Islet precursor cell (in vitro differentiated cells): ENCODE results near the gene SLC25A11.

Experiments
- DNase-seq: peaks from one replicate; pipeline ENCODE4 v3.0.0-alpha.2; 2018

Gene SLC25A11, protein sequence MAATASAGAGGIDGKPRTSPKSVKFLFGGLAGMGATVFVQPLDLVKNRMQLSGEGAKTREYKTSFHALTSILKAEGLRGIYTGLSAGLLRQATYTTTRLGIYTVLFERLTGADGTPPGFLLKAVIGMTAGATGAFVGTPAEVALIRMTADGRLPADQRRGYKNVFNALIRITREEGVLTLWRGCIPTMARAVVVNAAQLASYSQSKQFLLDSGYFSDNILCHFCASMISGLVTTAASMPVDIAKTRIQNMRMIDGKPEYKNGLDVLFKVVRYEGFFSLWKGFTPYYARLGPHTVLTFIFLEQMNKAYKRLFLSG

DNA sequence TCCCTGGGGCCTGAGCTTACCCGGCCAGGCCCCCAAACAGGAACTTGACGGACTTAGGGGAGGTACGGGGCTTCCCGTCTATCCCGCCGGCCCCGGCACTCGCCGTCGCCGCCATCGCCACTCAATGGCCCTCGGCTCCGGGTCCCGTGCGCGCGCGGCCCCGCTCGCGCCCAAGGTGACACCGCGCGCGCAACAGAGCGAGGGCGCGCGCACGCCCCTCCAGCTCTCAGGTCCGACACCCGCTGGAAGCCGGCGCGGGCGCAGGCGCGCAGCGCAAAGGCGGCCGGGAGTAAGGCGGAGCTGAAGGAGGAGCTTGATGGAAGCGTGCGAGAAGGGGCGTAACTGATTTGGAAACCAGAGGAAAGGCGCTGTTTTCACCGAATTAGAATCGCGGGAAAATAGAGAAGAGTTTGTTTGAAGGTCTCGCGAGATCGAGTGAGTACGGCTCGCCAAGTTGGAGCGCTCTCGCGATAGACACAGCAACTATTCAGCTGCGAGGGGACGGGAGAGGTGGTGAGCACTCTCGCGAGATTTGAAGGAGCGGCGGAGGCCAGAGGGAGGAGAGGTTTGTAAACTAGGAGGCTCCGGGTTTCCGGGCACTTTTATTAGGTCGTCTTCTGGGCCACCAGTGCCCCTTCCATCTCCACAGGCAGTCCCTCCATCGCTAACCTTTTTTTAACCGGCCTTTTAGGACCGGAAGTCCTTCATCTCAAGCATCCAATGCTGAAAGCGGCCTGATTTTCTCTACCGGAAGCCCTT lies at the start of gene SLC25A11, which contains the start of gene RNF167:
Gene SLC25A11, minus strand, starts transcription at position 251 of the 759 bp plus-strand sequence. Its CDS starts 136 bp downstream, at position 115.
Gene RNF167, plus strand, starts transcription at position 473 of the 759 bp plus-strand sequence. CDS start 642 bp downstream, outside the sequence.
- DNase-seq: peak; percentile 100

DNA sequence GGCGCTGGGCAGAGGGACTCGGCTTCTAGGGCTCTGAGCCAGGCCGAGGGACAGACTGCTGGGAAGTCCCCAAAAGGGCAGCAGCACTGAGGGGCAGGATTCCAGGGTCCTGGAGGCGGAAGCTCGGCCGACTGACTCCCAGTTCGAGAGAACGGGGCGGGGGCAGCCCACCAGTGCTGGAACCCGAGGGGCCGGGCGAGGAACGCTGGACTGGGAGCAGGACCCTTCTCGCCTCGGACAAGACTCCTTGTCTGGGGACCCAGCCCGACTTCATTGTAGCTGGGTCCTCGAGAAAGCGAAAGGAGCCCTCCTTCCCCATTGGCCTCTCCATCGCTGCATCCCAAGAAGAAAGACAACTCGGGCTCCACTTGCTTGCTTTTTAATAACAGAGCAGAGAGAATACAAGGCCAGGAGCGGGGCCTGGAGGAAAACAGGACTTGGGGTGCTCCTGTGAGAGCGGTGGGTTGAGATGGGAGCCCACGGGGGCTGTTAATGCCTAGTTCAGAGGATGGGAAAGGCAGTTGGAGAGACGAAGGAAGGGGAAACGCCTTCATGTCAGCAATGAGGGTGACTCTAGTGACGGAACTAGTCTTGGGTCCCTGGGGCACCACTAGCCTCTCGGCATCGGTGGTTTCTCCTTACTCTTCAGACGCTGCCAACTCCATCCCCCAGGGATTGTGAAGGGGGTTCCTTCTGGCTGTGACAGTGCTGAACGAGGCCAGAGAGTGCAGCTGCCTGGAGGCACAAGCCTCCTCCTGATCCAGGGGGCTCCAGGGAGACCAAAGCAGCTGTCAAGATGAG lies 48.1 kb upstream of the SLC25A11 start:
- no peak for DNase-seq

DNA sequence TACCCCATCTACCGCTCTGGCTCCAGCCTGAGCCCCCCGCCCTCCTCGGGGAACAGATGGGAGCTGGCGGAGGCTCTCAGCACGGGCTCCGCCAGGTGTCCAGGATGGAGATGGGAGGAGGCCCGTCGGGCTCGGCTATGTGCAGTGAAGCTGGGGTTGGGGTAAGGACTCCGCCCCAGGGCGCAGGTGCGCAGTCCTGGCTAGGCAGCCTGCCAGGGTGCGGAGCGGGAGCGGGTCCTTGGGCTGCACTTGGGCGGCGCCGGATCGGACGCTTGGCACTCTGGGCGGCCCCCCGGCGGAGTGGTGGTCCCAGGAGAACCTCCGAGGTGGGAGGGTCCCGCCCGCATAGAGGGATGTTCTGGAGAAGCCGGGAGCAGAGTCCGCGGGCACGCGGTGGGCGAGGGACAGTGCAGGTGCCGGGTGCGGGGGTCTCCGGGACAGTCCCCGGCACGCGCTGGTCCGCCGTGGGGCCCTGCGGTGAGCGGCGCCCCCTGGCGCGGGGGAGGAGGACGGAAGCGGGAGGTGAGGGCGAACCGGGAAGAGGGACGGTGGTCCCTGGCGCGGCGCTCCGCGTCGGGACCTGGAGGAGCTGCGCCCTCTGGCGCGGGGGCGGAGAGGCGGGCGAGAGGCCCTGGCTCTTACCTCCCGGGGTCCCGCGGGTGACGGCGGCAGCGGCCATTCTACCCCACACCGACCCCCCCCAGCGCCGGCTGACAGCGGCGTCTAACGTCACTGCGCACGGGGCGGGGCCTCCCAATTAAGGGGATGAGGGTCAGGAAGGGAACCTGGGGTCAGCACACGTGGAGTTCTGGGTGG lies 47.3 kb upstream of the SLC25A11 start, which contains the start of gene CAMTA2:
Gene CAMTA2, minus strand, starts transcription at position 725 of the 816 bp plus-strand sequence. CDS start 1,453 bp downstream, outside the sequence.
- peak; percentile 95 for DNase-seq

DNA sequence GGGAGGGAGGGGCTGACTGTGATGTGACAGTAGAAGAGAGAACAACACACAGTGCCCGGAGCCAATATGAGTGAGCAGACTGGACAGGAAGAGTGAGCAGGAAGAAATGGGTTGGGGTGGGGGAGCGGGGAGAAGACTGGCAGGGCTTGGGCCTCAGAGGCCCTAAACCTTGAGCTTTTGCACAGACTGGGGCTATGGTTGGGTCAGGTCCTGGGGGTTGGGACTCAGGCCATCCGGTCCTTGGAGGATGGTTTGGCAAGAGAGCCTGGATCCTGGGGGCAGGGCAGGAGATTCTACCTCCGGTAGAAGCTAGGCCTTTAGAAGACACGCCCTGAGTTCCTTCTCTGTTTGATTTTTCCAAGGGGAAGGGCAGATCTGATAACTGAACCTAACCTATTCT lies 46.6 kb upstream of the SLC25A11 start:
- DNase-seq: no peak

DNA sequence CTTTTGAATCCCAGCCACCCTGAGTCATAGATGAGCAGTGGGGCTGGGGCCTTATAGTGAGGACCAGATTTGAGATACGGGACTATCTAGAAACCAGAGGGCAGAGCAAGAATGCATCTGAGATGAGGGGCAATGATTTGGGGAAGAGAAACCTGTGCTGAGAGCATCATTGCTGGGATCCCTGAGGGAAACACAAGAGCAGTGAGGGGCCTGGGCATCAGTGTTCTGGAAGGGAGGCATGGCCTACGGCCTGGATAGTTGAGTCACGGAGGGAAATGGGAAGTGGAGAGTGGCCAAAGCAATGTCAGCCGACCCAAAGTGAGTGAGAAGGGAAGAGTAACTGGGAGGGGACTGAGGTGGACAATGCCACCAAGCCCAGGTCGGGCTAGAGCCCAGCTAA lies 42.5 kb upstream of the SLC25A11 start:
- DNase-seq: peak; percentile 32

DNA sequence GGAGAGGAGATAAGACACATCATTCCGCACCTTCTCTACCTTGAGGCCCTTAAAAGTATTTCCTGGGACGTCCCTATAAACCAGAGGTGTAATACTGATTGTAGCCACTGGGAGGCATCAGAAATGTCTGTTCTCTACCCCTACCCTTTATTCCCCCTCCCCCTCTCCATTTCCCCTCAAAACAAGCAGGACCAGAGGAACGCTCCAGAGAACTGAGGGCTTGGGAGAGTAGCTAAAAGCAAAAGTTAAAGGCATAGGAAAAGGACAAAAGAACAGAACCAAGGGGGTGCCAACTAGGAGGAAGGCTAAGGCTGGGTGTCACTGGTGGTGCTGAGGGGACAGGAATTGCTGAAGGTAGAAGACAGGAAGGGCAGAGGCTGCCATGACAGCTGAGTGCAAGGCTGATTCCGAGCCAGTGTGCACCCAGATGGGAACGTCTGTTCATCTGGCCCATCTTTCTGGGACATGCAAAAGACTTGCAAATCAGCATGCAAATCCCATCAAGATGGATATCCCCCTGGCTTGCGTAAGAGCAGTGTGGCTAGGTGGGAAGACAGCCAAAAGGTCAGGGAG lies 40.9 kb upstream of the SLC25A11 start:
- peak; percentile 80 for DNase-seq

DNA sequence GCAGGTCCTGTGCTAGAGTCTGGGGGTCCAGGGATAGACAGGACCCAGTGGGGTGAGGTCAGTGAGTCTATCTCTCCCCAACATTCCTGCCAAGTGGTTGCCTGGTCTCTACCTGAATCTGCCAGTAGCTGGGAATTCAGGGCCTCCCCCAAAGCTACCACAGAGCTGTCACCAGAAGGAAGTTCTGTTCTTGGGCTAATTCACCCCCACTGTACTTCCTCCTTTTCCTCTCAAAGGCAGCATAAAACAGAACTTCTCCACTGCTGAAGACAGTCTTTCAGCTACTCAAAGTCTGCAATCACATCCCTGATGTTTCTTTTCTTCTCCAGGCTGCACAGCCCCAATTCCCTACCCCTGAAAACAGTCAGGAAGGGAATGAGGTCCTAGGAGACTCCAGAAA lies 38.9 kb upstream of the SLC25A11 start:
- no peak for DNase-seq

DNA sequence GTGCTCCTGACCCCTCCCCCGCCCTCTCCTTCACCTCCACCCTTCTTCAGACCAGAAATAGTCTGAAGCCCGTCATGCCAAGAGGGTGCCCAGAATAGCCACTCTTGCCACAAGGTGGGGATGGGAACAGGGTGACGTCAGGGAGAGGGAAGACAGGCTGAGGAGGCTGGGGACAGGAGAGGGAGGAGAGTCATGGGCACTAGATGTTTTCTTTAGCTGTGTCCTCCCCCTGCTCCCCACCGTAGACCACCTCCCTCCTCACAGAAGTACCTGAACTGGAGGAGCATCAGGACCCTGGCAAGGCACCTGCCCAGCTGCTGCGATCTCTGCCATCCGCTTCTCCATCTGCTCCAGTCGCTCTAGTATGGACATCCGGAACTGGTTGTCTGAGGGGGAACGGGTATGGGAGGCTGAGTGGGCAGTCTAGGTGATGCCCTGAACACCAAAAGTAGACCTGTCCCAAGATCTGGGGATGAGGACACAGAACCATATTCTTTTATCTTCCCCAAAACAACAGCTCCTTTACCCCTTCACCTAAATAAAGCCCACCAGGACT lies 34.3 kb upstream of the SLC25A11 start:
- no peak for DNase-seq

DNA sequence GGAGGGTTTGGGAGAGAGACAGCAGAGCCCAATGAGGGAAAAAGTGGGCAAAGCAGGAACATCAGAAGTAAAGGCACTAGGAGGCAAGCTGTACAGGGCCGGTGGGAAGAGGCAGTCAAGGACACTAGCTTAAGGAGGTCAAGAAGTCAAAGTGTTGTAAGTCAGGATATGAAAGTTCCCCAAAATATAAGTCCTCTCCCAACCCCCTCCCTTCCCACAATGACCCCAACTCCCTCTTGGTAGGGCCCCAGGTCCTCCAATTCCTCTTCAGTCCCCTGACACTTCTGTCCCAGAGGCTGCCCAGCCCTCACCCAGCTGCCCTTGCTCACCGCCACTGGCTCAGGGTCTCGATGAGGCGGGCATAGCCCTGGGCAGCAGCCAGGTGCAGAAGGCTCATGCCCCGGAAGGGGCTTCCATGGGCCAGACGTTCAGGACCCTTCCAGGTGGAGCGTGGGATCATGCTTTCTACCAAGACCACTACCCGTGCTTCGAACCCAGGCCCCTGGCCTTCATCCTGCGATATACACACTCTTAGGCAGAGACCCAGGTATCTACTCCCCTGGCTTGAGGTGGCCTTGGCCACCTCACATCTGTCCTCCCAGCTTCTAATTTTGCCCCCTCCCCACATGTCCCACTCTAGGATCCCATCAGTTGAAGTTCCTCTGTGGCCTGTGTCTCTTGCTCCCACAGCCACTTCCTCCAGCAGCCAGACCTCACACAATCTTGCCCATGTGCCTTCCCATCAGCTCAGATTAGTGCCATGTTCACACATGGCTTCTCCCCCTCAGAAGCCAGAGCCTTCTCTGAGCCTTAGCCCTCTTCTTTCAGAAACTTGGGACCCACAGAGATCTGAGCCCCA lies 33.6 kb upstream of the SLC25A11 start:
- no peak for DNase-seq

DNA sequence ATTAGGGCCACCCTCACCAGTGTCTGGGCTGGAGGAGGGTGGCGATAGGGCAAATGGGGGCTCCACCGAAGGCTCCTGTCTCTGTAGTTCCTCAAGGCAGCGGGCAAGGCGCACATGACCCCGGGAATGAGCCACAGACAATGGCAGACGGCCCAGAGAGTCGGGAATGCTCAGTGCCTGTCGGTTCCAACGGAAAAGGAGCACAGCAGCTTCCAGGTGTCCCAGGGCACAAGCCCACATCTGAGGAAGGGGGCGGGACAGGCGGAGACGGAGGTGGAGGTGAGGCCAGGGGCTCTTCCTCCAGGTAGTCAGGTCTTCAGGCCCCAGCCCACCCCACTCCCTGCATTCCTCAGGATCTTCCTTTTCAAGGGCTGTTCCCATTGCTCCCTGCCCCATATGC lies 32.9 kb upstream of the SLC25A11 start:
- no peak for DNase-seq

DNA sequence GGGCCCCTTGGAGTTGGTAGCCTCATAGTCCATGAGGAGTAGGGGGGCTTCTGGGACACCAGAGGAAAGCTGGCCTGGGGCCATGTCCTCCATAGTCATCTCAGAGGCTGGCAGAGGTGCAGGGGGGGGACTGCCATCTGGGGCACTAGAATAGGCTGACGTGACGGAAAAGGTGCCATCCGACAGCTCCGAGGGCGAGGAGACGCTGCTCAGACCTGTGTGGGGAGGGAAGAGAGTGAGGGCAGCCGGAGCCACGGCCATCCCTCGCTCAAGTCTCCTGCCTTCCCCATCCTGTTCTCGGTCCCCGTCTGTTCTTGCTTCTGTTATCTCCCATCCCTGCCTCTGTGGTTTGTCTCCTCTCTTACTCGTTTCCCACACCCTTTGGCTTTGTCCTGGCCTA lies 32.5 kb upstream of the SLC25A11 start:
- DNase-seq: no peak

DNA sequence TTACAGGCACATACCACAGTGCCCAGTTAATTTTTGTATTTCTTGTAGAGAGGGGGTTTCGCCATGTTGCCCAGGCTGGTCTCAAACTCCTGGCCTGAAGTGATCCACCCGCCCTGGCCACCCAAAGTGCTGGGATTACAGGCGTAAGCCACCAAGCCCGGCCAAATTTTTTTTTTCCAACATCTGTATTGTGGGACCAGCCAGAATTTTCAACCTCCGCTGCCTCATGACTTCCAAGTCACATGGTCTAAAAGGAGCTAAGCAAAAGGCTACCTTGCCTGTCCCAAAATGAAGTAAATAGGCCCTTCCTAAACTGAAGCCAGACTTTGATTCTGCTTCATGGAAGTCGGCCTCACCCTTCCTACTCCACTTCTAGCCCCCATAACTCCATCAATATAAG lies 32.0 kb upstream of the SLC25A11 start:
- no peak for DNase-seq

DNA sequence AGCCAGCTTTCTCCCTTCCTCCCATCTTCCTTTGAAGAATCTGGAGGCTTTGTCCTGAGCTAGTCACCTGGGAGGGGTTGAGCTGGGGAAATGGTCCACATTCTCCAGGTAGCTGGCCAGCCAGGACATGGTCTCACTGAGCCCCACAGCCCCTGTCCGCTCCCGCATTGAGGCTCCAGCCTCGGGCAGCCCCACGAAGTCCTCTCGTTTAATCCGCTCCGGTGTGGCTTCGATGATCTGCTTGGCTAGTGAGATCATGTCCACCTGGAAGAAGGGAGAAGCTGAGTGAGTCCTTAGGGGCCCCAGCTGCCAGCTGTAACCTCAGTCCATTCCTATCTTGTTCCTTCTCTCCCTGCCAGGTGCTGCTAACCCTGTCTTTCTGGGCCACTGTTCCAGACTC lies 30.4 kb upstream of the SLC25A11 start:
- DNase-seq: no peak

DNA sequence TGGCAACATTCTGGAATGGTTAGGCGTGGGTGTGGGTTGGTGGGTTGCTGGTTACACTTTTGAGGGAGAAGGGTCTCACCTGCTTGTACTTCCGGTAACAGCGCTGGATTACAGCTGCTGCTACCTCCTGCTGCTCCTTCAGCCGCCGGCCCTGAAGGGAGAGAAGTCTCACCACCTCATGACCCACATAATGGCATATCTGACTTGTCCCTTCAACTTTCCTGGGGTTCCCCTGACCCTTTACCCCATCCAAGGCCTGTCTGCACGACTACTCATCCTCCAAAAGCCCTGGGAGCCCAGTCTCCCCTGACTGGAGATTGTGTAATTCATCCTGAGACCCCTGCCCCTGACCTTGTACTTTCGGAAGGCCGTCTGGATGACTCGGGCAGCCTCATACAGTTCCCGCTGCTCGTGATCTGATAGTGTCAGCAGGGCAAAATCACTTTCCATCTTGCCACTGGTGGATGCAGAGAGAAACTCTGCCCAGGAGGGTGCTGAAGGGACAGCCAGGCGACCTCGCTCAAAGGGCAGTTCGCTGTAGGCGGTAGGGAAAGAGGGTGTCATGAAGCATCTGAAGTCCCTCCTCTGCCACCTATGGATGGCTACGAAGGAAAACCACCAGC lies 29.8 kb upstream of the SLC25A11 start:
- DNase-seq: no peak

DNA sequence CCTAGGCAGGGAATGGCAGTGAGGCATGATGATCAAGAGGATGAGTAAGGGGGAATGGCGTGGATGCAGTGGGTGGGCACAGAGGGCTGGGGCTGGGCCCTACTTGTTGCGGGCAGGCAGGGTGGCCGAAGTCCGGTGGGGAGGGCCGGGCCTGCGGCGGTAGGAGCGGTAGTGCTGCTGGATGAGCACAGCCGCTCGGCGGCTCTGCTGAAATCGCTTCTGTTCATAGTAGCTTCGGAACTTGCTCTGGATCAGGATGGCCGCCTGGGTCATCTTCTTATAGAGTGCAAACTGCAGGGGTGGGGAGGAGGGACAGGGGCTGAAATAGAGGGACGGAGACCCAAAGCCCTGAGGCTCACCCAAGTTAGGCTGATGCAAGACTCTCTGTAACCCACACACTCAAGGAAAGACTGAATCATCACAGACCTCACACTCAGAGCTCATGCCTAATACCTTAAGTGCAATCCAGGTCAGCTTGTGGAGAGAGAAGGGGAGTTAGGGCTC lies 29.3 kb upstream of the SLC25A11 start:
- peak; percentile 90 for DNase-seq

DNA sequence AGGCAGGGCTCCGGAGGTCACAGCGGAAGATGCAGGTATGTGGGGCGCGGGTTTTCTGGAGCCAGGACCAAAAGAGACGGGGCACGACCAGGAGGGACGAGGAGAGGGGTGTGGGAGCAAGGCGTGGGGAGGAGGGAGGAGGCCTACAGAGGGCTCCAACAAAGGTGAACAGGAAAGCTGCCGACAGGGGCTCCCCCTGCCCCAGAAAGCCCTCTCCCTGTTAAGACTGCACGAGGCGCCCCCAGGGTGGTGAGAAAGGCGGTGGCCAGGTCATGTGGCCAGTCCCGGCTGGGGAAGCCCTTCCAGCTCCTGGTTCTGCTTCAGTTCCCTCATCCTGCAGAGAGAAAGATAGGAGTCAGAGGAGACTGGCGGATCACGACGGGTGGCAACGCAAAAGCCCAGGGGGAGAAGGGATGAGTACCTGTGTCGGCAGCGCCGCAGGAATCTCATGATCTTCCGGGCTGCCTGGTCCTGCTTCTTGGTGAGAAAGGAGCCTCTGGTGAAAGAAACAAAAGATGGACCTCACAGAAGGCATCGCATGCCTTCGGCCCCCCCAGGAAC lies 28.7 kb upstream of the SLC25A11 start:
- no peak for DNase-seq

DNA sequence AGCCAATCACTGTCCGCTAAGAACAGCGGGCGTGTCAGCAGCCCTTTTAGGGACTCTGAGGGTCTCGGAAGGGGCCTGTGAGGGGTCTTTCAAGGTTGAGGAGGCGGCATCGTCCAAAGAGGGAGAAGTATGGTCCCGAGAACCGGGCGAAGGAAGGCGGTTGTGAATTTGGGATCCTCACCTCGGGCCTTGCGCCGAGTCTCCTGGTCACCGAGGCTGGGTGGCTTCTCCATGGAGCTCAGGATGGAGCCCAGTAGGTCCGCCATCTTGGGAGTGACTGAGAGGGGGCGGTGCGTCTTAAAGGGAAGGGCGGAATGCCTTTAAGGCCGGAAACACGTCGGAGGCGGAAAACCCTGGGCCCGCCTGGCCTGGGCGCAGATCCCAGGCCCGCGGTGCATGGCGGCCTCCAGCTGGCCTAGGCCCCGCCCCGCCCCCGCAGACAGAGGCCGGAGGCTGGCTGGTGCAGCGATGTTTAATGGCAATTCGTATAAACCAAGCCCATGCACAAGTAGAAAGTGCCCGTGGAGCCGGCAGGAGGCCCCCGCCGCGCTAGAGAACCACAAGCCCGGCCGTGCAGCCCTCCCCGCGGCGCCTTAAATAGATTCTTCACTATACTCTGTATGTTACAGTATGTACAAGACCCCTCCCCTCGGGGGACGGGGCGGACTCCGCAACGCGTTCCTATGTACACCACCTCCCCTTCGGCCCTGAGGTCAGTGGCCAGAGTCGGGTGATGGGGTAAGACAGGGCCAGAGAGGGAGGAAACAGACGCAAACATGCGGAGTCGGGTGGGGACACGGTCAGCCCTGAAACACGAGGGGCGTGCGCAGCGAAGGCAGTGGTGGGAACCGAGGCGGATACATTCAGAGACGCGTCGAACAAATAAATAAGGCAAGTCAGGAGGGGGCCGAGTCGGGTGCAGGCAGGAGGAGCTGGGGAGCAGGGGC lies 28.0 kb upstream of the SLC25A11 start, which contains the start of gene SPAG7:
Gene SPAG7, minus strand, starts transcription at position 279 of the 947 bp plus-strand sequence. Its CDS starts 13 bp downstream, at position 266.
- peak; percentile 99 for DNase-seq
